Ovary (tissue), 9 donors: ENCODE data around the gene ELANE. TPM values are rescaled to one million over a fixed set of nuclear protein-coding genes. Genes with fewer than 3 reads are reported as not detected.

Source experiments
- DNase-seq, 5 donors: peaks; one replicate each; pipeline ENCODE4 v3.0.0-alpha.2; 2019 to 2020
- H3K27ac ChIP-seq, 2 donors: fragments of 200-600 bp; one replicate each; pipeline versions ENCODE4 v1.5.1 to v1.8.0; 2019 to 2022
- H3K27me3 ChIP-seq: fragments of 200-600 bp; one replicate; pipeline ENCODE4 v1.8.0; 2022
- H3K36me3 ChIP-seq: fragments of 200-600 bp; sonication (generic); one replicate; pipeline ENCODE4 v1.5.1; 2019
- H3K4me1 ChIP-seq: one replicate; pipeline ENCODE4 v1.8.1; 2013; ENCODE audit warnings: mild to moderate bottlenecking, moderate library complexity; ENCODE audit not compliant: insufficient read depth
- H3K4me3 ChIP-seq: fragments of 200-600 bp; sonication (generic); one replicate; pipeline ENCODE4 v1.5.1; 2017
- H3K9me3 ChIP-seq, 2 donors: fragments of 200-600 bp in 1 of 2; sonication (generic) in 1 of 2; one replicate each; pipeline versions ENCODE4 v1.5.1 to v1.8.1; 2013 to 2019; ENCODE audit warnings: mild to moderate bottlenecking in 1 of 2, moderate library complexity in 1 of 2
- CTCF ChIP-seq, 3 donors: fragments of 450-650 bp in 2 of 3; fragments of 200-600 bp in 1 of 3; IDR thresholded peaks; one replicate each; pipeline versions ENCODE4 v1.5.1 to v1.8.0; 2016 to 2022; ENCODE audit warnings: antibody characterized with exemption in 3 of 3, mild to moderate bottlenecking in 1 of 3
- EP300 ChIP-seq: sonication (generic); formaldehyde crosslinking; IDR thresholded peaks from one replicate; pipeline ENCODE4 v1.6.1; 2017; ENCODE audit warnings: antibody characterized with exemption
- POLR2A ChIP-seq: fragments of 450-650 bp; IDR thresholded peaks from one replicate; pipeline ENCODE4 v1.6.1; 2017; ENCODE audit warnings: antibody characterized with exemption, mild to moderate bottlenecking, moderate library complexity
- WGBS, 3 donors: extraction: QIAGEN DNeasy Blood & Tissue Kit in 1 of 3; methylation state at CpG; one replicate each; pipeline versions ENCODE4 v1.1.5 to v1.1.7; 2013 to 2017; 5-methylcytosine and 5-hydroxymethylcytosine counted together
- intact Hi-C, 4 donors: fragments of 100-400 bp; cut with DNase I; formaldehyde crosslinking; loops; one replicate each; pipeline versions ENCODE4 v1.11.0 to v1.15.1; 2022 to 2023
- polyA plus RNA-seq, 2 donors: library from polyadenylated mRNA; stranded (reverse); fragments of 200-250 nt in 1 of 2; fragments of 350-450 nt in 1 of 2; fragmentation: Illumina TruSeq in 1 of 2; extraction: RNeasy Lipid Tissue Mini Kit (QIAGEN cat#74804) in 1 of 2; gene quantifications; one replicate each; pipeline ENCODE4 v1.2.3, GENCODE V29; 2013 to 2014
- total RNA-seq, 7 donors: library from RNA; depleted of rRNA in 2 of 7; stranded (reverse); fragments of >200 nt in 2 of 7; fragmentation: NEBNext Ultra II Directional in 3 of 7; extraction: Animal tissue kit (Norgen Biotek cat#: 25700) in 3 of 7; gene quantifications; one replicate each; pipeline versions ENCODE4 v1.1.0 to v1.2.4, GENCODE V29; 2016 to 2023
- donor health status: DM: no; HTN: no; CAD: no; lungs with moderate emphysema.
- donor health status: DM: no; HTN: no; CAD: no.
- donor health status: Bipolar disorder and iron deficiency.
- donor health status: DM: yes; HTN: yes; CAD: no.
- donor health status: DM: no; HTN: no; CAD: no.
- donor health status: DM: yes; HTN: yes; CAD: no.

The ELANE gene
- total and polyA plus RNA-seq, 9 donors: 0.27 to 0.72 (median 0.47) TPM; not detected in 5

GRCh38 chr19:900302-901111 is 48.4 kb downstream of the ELANE start:
- Histone ChIP-seq H3K27me3 (no peaks in the 10 kb centered on the region), H3K9me3 (no peaks in the 10 kb centered on the region), H3K4me3 (no peak overlapping the region), H3K27ac (no peak overlapping the region), H3K36me3 (no peaks in the 10 kb centered on the region), H3K4me1 (no peaks in the 10 kb centered on the region)
- no peak for DNase-seq
- TF ChIP-seq POLR2A (no peak), EP300 (no peak), CTCF (IDR thresholded peaks at IDR 0.05) (no peak)
- WGBS, 3 donors: 79 to 87% (median 79%) methylated on average over 18 to 30 of the region's 30 CpGs
- intact Hi-C loops: no loop called here

- no peak for DNase-seq
- Histone ChIP-seq H3K4me3 (no peak overlapping the region), H3K27ac (no peak overlapping the region), H3K27me3 (no peaks in the 10 kb centered on the region), H3K9me3 (no peaks in the 10 kb centered on the region), H3K4me1 (no peaks in the 10 kb centered on the region), H3K36me3 (no peaks in the 10 kb centered on the region)
- TF ChIP-seq EP300: no peak
- no peak for TF ChIP-seq CTCF (IDR thresholded peaks at IDR 0.05)
- TF ChIP-seq POLR2A: no peak
- WGBS, 3 donors: 86 to 96% (median 89%) methylated on average over 26 to 27 of the region's 27 CpGs
- intact Hi-C loops: no loop called here
Observed at GRCh38 chr19:901216-902092, 49.4 kb downstream of the ELANE start.

GRCh38 chr19:902093-902370 is 49.9 kb downstream of the ELANE start:
- 84 to 91% (median 86%) methylated on average over 7 of the region's 7 CpGs for WGBS, 3 donors
- no peaks in the 10 kb centered on the region for H3K9me3 ChIP-seq
- no peak for TF ChIP-seq CTCF (IDR thresholded peaks at IDR 0.05)
- no peak for TF ChIP-seq EP300
- no peak for TF ChIP-seq POLR2A
- intact Hi-C loops: no loop called here
- no peak overlapping the region for H3K4me3 ChIP-seq
- no peak for DNase-seq
- H3K27ac ChIP-seq: no peak overlapping the region
- H3K4me1 ChIP-seq: no peaks in the 10 kb centered on the region
- H3K36me3 ChIP-seq: no peaks in the 10 kb centered on the region
- no peaks in the 10 kb centered on the region for H3K27me3 ChIP-seq

- Histone ChIP-seq H3K9me3 (no peaks in the 10 kb centered on the region), H3K27ac (no peak overlapping the region), H3K4me3 (no peak overlapping the region), H3K36me3 (no peaks in the 10 kb centered on the region), H3K27me3 (no peaks in the 10 kb centered on the region), H3K4me1 (no peaks in the 10 kb centered on the region)
- intact Hi-C loops: no loop called here
- no peak for DNase-seq
- TF ChIP-seq EP300 (no peak), POLR2A (no peak), CTCF (IDR thresholded peaks at IDR 0.05) (no peak)
- 89 to 91% (median 90%) methylated on average over 14 of the region's 14 CpGs for whole genome bisulfite sequencing, 3 donors
Observed at GRCh38 chr19:902446-903226, 50.5 kb downstream of the ELANE start.
